AG04449 (cell line): ENCODE results near the gene OXSM.

Experiments used
- CTCF ChIA-PET: fragments of 350-600 bp; formaldehyde crosslinking; extraction: SDS; loops from one replicate; lab custom pipeline; 2021; ENCODE audit warnings: antibody characterized with exemption; lab: Yijun Ruan, JAX
- POLR2A ChIA-PET: fragments of 400-600, 350-600 bp; formaldehyde crosslinking; extraction: SDS; loops from one replicate; lab custom pipeline; 2020; ENCODE audit warnings: antibody characterized with exemption, inconsistent platforms; lab: Yijun Ruan, JAX
- DNase-seq: peaks from one replicate; pipeline ENCODE4 v3.0.0-alpha.2; 2010; ENCODE audit warnings: low read depth, low spot score
- H3K4me3 ChIP-seq: 2 replicates; pipeline ENCODE4 v1.5.1; 2011; ENCODE audit warnings: low read depth, mild to moderate bottlenecking, control low read depth, low read length
- CTCF ChIP-seq: IDR thresholded peaks from one replicate; pipeline ENCODE4 v1.5.1; 2011; ENCODE audit warnings: mild to moderate bottlenecking, moderate library complexity, low read length, control low read depth, inconsistent platforms; ENCODE audit not compliant: insufficient read depth; ENCODE audit errors: missing control alignments

The OXSM gene

GRCh38 chr3:25751725-25752124 is 38.2 kb upstream of the OXSM start:
- POLR2A ChIA-PET = no interaction called here
- CTCF ChIA-PET = no interaction called here
- H3K4me3 ChIP-seq = no peak overlapping the region

GRCh38 chr3:25768851-25769250 is 21.0 kb upstream of the OXSM start:
- H3K4me3 ChIP-seq = no peak overlapping the region
- no peak for DNase-seq
- no peak for TF ChIP-seq CTCF
- ChIA-PET POLR2A (no interaction called here), CTCF (no interaction called here)

More at GRCh38 chr3:25751725-25752124, 38.2 kb upstream of the OXSM start:
- DNase-seq = no peak
- no peak for TF ChIP-seq CTCF

- no peak for DNase-seq
- no peak for TF ChIP-seq CTCF
- H3K4me3 ChIP-seq = no peak overlapping the region
- POLR2A ChIA-PET = no interaction called here
- CTCF ChIA-PET = no interaction called here
Observed at GRCh38 chr3:25775936-25776335, 14.0 kb upstream of the OXSM start.

GRCh38 chr3:25780618-25781017 is 9.3 kb upstream of the OXSM start:
- CTCF ChIA-PET = interaction anchor here (0.7 to 1.2 kb wide), 3 partner anchors 24 to 148 kb away, joined by 3 read pairs; no protein-coding TSS in a partner anchor
- H3K4me3 ChIP-seq = no peak overlapping the region
- no peak for TF ChIP-seq CTCF
- no peak for DNase-seq
- POLR2A ChIA-PET = no interaction called here

- ChIA-PET CTCF (interaction anchor here (1.0 to 1.2 kb wide), 3 partner anchors 9 to 134 kb away, joined by 3 to 4 read pairs (median 3); no protein-coding TSS in a partner anchor), POLR2A (no interaction called here)
- H3K4me3 ChIP-seq = no peak overlapping the region
- no peak for DNase-seq
- TF ChIP-seq CTCF = no peak
Observed at GRCh38 chr3:25781145-25781757, 8.6 kb upstream of the OXSM start.

GRCh38 chr3:25781758-25782594 is 7.9 kb upstream of the OXSM start:
- ChIA-PET CTCF (interaction anchor here (1.0 kb wide), 1 partner anchor 9 kb away, joined by 4 read pairs; no protein-coding TSS in a partner anchor), POLR2A (no interaction called here)
- peak overlapping the region; percentile 86 for H3K4me3 ChIP-seq
- DNase-seq = no peak
- no peak for TF ChIP-seq CTCF
